Peyer's patch (tissue), 4 donors: ENCODE measurements around the gene GRIN2C.

Source experiments
- POLR2A ChIP-seq, 2 donors: fragments of 450-650 bp; IDR thresholded peaks; one replicate each; pipeline ENCODE4 v1.5.1; 2017; ENCODE audit warnings: antibody characterized with exemption in 2 of 2, mild to moderate bottlenecking in 2 of 2, moderate library complexity in 2 of 2
- TF ChIP-seq, protein P1 (sequence below), 6 experiments: fragments of 450-650 bp in 4 of 6; fragments of 200-600 bp in 2 of 6; sonication (generic) in 1 of 6; IDR thresholded peaks; one replicate each; pipeline ENCODE4 v1.5.1; 2017 to 2019; ENCODE audit warnings: antibody characterized with exemption in 6 of 6, mild to moderate bottlenecking in 3 of 6, moderate library complexity in 1 of 6

DNA sequence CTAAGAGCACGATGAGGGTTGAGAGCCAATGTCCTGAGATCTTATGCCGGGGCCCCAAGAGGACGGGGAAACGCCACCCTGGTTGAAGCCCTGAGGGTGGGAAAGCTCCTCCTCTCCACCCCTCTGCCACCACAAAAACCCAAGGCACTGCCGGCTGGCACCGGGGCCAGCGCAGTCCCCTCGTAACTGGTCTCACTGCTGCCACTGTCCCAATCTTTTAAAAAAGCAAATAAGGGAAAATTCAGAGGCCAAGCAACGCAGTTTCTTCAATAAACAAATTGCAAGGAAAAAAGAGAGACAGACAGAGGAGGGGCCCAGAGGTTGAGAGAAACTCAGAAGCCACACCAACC, 6.7 kb downstream of the GRIN2C start:
- TF ChIP-seq, protein P1, sequence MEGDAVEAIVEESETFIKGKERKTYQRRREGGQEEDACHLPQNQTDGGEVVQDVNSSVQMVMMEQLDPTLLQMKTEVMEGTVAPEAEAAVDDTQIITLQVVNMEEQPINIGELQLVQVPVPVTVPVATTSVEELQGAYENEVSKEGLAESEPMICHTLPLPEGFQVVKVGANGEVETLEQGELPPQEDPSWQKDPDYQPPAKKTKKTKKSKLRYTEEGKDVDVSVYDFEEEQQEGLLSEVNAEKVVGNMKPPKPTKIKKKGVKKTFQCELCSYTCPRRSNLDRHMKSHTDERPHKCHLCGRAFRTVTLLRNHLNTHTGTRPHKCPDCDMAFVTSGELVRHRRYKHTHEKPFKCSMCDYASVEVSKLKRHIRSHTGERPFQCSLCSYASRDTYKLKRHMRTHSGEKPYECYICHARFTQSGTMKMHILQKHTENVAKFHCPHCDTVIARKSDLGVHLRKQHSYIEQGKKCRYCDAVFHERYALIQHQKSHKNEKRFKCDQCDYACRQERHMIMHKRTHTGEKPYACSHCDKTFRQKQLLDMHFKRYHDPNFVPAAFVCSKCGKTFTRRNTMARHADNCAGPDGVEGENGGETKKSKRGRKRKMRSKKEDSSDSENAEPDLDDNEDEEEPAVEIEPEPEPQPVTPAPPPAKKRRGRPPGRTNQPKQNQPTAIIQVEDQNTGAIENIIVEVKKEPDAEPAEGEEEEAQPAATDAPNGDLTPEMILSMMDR (IDR thresholded peaks at IDR 0.05): no peak
- TF ChIP-seq POLR2A (IDR thresholded peaks at IDR 0.05): no peak
